ENCODE measurements around the gene WDR54.

The WDR54 gene

DNA sequence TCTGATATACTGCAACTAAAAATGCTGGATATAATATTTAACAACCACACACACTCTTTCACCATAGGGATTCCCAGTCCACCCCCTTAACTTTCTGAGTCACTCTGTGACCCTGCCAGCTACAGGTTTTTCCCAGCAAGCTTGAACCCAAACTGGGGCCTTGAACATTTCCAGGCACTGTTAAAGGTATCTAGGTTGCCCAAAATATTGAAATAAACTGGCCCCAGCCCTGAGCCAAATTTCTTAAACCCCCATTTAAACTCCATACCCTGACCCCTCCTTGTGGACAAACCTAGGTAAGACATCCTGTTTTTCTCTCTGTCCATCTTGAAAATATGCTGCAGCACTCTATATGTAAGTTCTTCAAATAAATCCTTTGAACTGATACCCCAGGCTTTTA lies 21.7 kb upstream of the WDR54 start:
- no peaks in the 10 kb centered on the region for H3K27me3 ChIP-seq (ENCODE audit: control insufficient read depth in 1 of 2, insufficient read depth in 2 of 2, low read length in 2 of 2)
- no peaks in the 10 kb centered on the region for H3K36me3 ChIP-seq (ENCODE audit: control insufficient read depth in 1 of 2, insufficient read depth in 2 of 2, low read length in 2 of 2)
- H3K4me1 ChIP-seq (ENCODE audit: control insufficient read depth in 1 of 2, insufficient read depth in 2 of 2, low read length in 2 of 2): no peaks in the 10 kb centered on the region
- no peak overlapping the region for H3K4me3 ChIP-seq (ENCODE audit: low read depth in 1 of 2, low read length in 2 of 2)
- H3K9me3 ChIP-seq (ENCODE audit: control insufficient read depth in 1 of 2, low read length in 2 of 2): no peaks in the 10 kb centered on the region
- no peak overlapping the region for H3K27ac ChIP-seq (ENCODE audit: low read depth, low read length)
- H3K9ac ChIP-seq (ENCODE audit: low read depth in 1 of 2, low read length in 2 of 2): no peak overlapping the region

DNA sequence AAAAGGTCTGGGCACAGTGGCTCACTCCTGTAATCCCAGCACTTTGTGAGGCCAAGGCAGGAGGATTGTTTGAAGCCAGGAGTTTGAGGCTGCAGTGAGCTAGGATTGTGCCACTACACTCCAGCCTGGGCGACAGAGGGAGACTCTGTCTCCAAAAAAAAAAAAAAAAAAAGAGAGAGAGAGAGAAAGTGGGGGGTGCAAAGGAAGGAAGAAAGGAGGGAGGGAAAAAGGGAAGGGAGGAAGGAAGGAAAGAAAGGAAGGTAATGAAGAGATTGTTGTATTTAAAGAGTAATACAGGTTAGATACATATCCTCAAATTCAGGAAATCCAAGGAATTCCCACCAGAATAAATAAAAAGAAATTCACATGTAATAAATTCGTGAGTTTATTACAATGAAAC lies 19.6 kb upstream of the WDR54 start:
- Histone ChIP-seq H3K4me1 (ENCODE audit: control insufficient read depth in 1 of 2, insufficient read depth in 2 of 2, low read length in 2 of 2) (no peaks in the 10 kb centered on the region), H3K9ac (ENCODE audit: low read depth in 1 of 2, low read length in 2 of 2) (no peak overlapping the region), H3K9me3 (ENCODE audit: control insufficient read depth in 1 of 2, low read length in 2 of 2) (no peaks in the 10 kb centered on the region), H3K4me3 (ENCODE audit: low read depth in 1 of 2, low read length in 2 of 2) (no peak overlapping the region), H3K27me3 (ENCODE audit: control insufficient read depth in 1 of 2, insufficient read depth in 2 of 2, low read length in 2 of 2) (no peaks in the 10 kb centered on the region), H3K36me3 (ENCODE audit: control insufficient read depth in 1 of 2, insufficient read depth in 2 of 2, low read length in 2 of 2) (no peaks in the 10 kb centered on the region), H3K27ac (ENCODE audit: low read depth, low read length) (no peak overlapping the region)

DNA sequence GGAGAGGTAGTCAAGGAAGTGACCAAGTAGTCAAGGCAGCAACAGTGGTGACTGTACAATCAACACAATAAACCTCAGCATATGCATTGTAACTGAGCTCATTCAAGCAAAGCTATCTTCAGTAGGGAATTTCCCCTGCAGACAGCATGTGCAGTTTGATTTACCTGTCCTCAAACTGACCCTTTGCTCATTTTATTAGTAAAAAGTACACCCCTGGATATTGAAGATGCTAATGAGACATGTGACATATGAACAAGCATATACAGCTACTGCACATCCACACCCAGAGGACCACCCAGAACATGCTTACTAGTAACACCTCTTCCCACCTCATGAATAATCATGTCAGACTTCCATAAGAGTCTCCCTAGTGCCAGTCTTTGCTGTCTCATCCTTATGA lies 15.5 kb upstream of the WDR54 start:
- no peaks in the 10 kb centered on the region for H3K36me3 ChIP-seq (ENCODE audit: control insufficient read depth in 1 of 2, insufficient read depth in 2 of 2, low read length in 2 of 2)
- H3K9me3 ChIP-seq (ENCODE audit: control insufficient read depth in 1 of 2, low read length in 2 of 2): no peaks in the 10 kb centered on the region

DNA sequence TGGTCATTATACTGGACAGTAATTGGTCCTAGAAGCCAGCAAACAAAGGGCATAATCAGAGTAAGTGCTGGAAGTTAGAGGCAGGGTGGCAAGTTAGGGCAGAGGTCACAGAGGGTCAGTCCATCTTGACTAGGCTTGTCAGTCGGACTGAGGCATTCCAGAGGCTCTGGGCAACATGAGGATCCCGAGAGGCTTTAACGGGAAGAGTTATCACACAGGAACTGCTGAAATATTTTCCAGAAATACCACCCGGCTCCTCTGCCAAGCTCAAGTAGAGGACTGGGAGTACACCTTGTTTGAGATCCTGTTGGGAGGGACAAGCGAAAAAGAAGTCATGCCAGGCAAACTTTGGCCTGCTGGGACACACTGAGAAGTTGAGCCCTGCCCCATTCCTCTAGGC lies 13.8 kb upstream of the WDR54 start:
- no peak overlapping the region for H3K9ac ChIP-seq (ENCODE audit: low read depth in 1 of 2, low read length in 2 of 2)
- no peaks in the 10 kb centered on the region for H3K4me1 ChIP-seq (ENCODE audit: control insufficient read depth in 1 of 2, insufficient read depth in 2 of 2, low read length in 2 of 2)
- no peaks in the 10 kb centered on the region for H3K27me3 ChIP-seq (ENCODE audit: control insufficient read depth in 1 of 2, insufficient read depth in 2 of 2, low read length in 2 of 2)
- H3K4me3 ChIP-seq (ENCODE audit: low read depth in 1 of 2, low read length in 2 of 2): no peak overlapping the region
- H3K36me3 ChIP-seq (ENCODE audit: control insufficient read depth in 1 of 2, insufficient read depth in 2 of 2, low read length in 2 of 2): no peaks in the 10 kb centered on the region
- H3K9me3 ChIP-seq (ENCODE audit: control insufficient read depth in 1 of 2, low read length in 2 of 2): no peaks in the 10 kb centered on the region
- H3K27ac ChIP-seq (ENCODE audit: low read depth, low read length): no peak overlapping the region

More for the DNA sequence above, 15.5 kb upstream of the WDR54 start:
- no peak overlapping the region for H3K9ac ChIP-seq (ENCODE audit: low read depth in 1 of 2, low read length in 2 of 2)
- no peak overlapping the region for H3K27ac ChIP-seq (ENCODE audit: low read depth, low read length)
- no peak overlapping the region for H3K4me3 ChIP-seq (ENCODE audit: low read depth in 1 of 2, low read length in 2 of 2)
- no peaks in the 10 kb centered on the region for H3K27me3 ChIP-seq (ENCODE audit: control insufficient read depth in 1 of 2, insufficient read depth in 2 of 2, low read length in 2 of 2)
- no peaks in the 10 kb centered on the region for H3K4me1 ChIP-seq (ENCODE audit: control insufficient read depth in 1 of 2, insufficient read depth in 2 of 2, low read length in 2 of 2)

DNA sequence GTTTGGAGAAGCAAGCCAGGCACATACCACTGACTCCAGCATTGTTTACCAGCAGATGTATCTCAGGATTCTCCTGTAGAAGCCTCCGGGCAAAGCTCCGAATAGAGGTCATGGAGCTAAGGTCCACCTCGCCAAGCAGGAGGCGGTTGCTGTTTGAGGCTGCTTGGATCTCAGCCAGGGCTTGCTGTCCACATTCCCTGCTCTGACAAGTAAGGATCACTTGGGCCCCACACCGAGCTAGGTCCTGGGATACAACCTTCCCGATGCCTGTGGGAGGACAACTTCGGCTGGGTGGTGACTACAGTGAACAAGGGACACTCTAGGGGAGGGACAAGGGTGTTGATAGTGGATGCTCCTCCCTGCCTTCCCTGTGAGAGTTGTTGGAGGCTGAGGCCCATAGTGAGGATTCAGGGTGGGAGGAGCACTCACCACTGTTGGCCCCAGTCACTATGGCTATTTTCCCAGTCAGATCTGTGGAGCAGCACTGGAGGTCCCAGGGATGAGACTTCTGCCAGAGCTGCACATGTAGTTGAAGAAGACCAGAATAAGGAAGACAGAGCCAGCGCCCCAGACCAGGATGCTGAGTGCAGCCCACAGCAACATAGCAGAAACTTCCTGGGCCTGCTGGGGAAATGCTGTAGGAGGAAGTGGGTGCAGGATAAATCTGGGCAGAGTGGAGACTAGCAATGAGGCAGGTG lies 8.4 kb upstream of the WDR54 start:
- no peak overlapping the region for H3K27ac ChIP-seq (ENCODE audit: low read depth, low read length)
- H3K9ac ChIP-seq (ENCODE audit: low read depth in 1 of 2, low read length in 2 of 2): peak overlapping the region in 1 of 2 donors; percentile 28
- no peaks in the 10 kb centered on the region for H3K9me3 ChIP-seq (ENCODE audit: control insufficient read depth in 1 of 2, low read length in 2 of 2)
- H3K4me1 ChIP-seq (ENCODE audit: control insufficient read depth in 1 of 2, insufficient read depth in 2 of 2, low read length in 2 of 2): peaks cover 19 to 35% of the 10 kb centered on the region in 2 donors
- no peaks in the 10 kb centered on the region for H3K36me3 ChIP-seq (ENCODE audit: control insufficient read depth in 1 of 2, insufficient read depth in 2 of 2, low read length in 2 of 2)
- peak overlapping the region; percentile 35 to 55 for H3K4me3 ChIP-seq (ENCODE audit: low read depth in 1 of 2, low read length in 2 of 2)
- no peaks in the 10 kb centered on the region for H3K27me3 ChIP-seq (ENCODE audit: control insufficient read depth in 1 of 2, insufficient read depth in 2 of 2, low read length in 2 of 2)

DNA sequence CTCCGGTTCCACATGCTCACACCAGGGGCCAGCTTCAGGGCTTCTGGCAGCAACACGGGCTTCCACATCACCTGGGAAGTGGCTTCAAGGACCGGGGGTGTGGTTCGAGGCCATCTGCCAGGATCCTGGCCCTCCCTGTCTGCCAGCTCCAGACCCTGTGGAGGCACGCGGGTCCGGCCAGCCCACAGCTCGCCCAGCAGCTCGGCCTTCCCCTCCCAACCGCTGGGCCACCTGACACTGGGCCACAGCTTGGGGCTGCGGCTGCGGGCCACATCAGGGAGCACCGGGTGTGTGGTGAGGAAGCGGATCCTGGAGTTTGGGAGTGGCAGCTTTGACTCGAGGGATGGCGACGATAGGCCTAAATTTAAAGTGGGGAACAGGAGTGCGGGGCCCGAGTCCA lies 7.1 kb upstream of the WDR54 start:
- peak overlapping the region; percentile 70 to 75 for H3K4me3 ChIP-seq (ENCODE audit: low read depth in 1 of 2, low read length in 2 of 2)
- H3K9me3 ChIP-seq (ENCODE audit: control insufficient read depth in 1 of 2, low read length in 2 of 2): no peaks in the 10 kb centered on the region
- H3K36me3 ChIP-seq (ENCODE audit: control insufficient read depth in 1 of 2, insufficient read depth in 2 of 2, low read length in 2 of 2): no peaks in the 10 kb centered on the region
- no peak overlapping the region for H3K27ac ChIP-seq (ENCODE audit: low read depth, low read length)
- peaks cover 19 to 35% of the 10 kb centered on the region in 2 donors for H3K4me1 ChIP-seq (ENCODE audit: control insufficient read depth in 1 of 2, insufficient read depth in 2 of 2, low read length in 2 of 2)
- H3K9ac ChIP-seq (ENCODE audit: low read depth in 1 of 2, low read length in 2 of 2): peak overlapping the region; percentile 1 to 57
- no peaks in the 10 kb centered on the region for H3K27me3 ChIP-seq (ENCODE audit: control insufficient read depth in 1 of 2, insufficient read depth in 2 of 2, low read length in 2 of 2)

DNA sequence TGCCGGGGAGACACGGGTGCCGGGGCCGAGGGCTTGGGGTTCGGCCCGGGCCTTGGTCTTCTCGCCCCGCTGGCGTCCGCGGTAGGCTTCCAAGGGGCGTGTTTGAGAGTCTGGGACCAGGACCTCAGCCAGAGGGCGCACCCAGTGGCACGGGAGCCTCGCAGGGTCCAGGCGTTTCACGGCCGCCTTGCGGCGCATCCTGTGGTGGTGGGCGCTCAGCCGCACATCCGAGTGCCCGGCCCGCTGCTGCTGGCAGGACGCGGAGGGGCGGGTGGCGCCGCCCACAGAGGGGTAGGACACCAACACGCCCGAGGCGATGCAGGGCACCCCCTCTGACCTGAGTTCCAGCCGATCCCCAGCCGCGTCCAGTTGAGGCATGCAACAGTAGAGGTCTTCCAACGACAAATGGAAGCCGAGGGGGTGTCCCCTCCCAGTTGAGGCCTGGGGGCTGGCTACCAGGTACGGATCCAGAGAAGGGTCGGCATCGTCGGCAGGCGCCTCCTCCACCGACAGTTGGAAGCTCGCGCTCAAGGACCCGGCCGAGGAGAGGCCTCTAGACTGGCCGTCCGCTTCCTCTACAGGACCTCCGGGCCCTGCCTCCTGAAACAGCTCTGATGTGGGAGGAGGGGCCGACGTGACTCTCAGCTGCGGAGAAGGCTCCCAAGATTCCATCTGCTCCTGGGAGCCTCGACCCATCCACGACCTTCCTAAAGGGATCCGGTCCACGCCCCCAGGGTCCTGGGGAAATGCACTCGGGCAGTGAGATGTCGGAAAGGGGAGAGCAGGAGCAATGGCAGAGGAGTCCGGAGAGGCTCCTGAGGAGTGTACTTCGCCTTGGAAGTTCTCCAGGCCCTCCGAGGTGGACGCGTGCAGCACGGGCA lies 6.4 kb upstream of the WDR54 start:
- no peaks in the 10 kb centered on the region for H3K27me3 ChIP-seq (ENCODE audit: control insufficient read depth in 1 of 2, insufficient read depth in 2 of 2, low read length in 2 of 2)
- peak overlapping the region; percentile 70 to 75 for H3K4me3 ChIP-seq (ENCODE audit: low read depth in 1 of 2, low read length in 2 of 2)
- no peaks in the 10 kb centered on the region for H3K36me3 ChIP-seq (ENCODE audit: control insufficient read depth in 1 of 2, insufficient read depth in 2 of 2, low read length in 2 of 2)
- no peaks in the 10 kb centered on the region for H3K9me3 ChIP-seq (ENCODE audit: control insufficient read depth in 1 of 2, low read length in 2 of 2)
- H3K9ac ChIP-seq (ENCODE audit: low read depth in 1 of 2, low read length in 2 of 2): peak overlapping the region; percentile 51 to 57
- H3K27ac ChIP-seq (ENCODE audit: low read depth, low read length): no peak overlapping the region
- H3K4me1 ChIP-seq (ENCODE audit: control insufficient read depth in 1 of 2, insufficient read depth in 2 of 2, low read length in 2 of 2): peaks cover 19 to 35% of the 10 kb centered on the region in 2 donors

DNA sequence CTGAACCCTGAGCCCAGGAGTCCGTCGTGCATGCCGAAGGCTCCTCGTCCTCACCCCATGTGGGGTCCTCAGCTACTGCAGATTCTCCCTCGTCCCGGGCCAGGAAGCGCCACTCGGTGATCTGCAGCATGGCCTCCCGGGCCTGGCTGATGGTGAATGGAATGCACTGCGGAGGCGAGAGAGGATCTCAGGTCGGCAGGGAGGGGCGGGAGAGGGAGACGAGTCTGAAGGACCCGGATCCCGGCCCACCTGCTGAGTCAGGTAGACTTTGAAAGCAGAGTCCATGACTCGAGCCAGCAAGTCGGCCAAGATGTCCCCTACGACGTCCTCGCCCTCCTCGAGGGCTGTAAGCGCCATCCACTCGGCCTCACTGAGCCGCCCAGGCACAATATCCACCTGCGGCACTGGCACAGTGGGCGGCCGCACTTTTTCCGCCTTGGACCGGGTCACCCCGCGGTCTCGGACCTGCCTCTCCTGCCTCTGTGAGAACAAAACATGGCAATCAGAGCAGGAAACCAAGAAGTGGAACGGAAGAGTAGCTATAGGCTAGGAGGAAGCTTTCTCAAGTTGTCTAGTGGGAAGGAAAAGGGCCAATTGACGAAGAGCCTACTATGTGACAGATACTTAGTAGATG lies 5.7 kb upstream of the WDR54 start:
- Histone ChIP-seq H3K9ac (ENCODE audit: low read depth in 1 of 2, low read length in 2 of 2) (peak overlapping the region; percentile 51 to 57), H3K4me1 (ENCODE audit: control insufficient read depth in 1 of 2, insufficient read depth in 2 of 2, low read length in 2 of 2) (peaks cover 19 to 41% of the 10 kb centered on the region in 2 donors), H3K9me3 (ENCODE audit: control insufficient read depth in 1 of 2, low read length in 2 of 2) (no peaks in the 10 kb centered on the region), H3K4me3 (ENCODE audit: low read depth in 1 of 2, low read length in 2 of 2) (peak overlapping the region; percentile 70 to 75), H3K36me3 (ENCODE audit: control insufficient read depth in 1 of 2, insufficient read depth in 2 of 2, low read length in 2 of 2) (no peaks in the 10 kb centered on the region), H3K27me3 (ENCODE audit: control insufficient read depth in 1 of 2, insufficient read depth in 2 of 2, low read length in 2 of 2) (no peaks in the 10 kb centered on the region), H3K27ac (ENCODE audit: low read depth, low read length) (no peak overlapping the region)

DNA sequence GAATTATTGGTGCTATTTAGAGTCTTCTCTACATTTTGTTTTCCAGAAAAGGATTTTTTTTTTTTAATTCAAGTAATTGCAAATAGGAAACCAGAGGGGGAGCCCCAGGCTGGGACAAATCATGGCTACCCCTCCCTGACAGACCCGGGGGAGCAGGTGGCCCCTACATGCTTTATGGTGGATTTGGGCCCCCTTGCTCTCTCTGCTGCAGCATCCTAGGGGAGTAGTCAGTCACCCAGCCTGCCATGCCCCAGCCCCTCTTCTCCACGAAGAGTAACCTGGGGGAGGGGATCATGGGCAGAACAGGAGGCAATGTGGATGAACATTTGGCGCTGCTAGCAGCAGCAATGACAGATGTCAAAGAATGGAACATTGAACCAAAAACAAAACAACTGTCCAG lies 4.8 kb upstream of the WDR54 start:
- no peaks in the 10 kb centered on the region for H3K9me3 ChIP-seq (ENCODE audit: control insufficient read depth in 1 of 2, low read length in 2 of 2)
- no peak overlapping the region for H3K9ac ChIP-seq (ENCODE audit: low read depth in 1 of 2, low read length in 2 of 2)
- H3K4me1 ChIP-seq (ENCODE audit: control insufficient read depth in 1 of 2, insufficient read depth in 2 of 2, low read length in 2 of 2): peaks cover 23 to 41% of the 10 kb centered on the region in 2 donors
- H3K27ac ChIP-seq (ENCODE audit: low read depth, low read length): no peak overlapping the region
- no peaks in the 10 kb centered on the region for H3K27me3 ChIP-seq (ENCODE audit: control insufficient read depth in 1 of 2, insufficient read depth in 2 of 2, low read length in 2 of 2)
- H3K36me3 ChIP-seq (ENCODE audit: control insufficient read depth in 1 of 2, insufficient read depth in 2 of 2, low read length in 2 of 2): no peaks in the 10 kb centered on the region
- H3K4me3 ChIP-seq (ENCODE audit: low read depth in 1 of 2, low read length in 2 of 2): no peak overlapping the region

DNA sequence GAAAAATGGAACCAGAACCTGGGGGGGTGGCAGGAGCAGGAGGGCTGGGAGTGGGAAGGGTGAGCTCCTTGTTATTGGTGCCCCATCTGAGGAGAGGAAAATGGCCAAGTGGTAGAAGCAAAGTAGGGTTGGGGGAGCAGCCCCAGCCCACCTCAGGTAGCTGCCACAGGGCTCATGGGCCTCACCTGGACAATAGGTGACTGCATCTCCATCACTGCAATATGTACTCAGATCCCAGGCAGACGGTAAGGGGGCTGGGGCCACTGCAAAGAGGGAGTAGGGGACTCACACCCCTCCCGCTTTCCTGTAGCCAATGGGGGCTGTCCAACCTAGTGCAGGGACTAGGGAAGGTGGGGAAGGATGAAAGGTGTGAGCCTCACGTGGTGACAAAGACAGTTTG lies 4.3 kb upstream of the WDR54 start:
- no peak overlapping the region for H3K9ac ChIP-seq (ENCODE audit: low read depth in 1 of 2, low read length in 2 of 2)
- no peaks in the 10 kb centered on the region for H3K27me3 ChIP-seq (ENCODE audit: control insufficient read depth in 1 of 2, insufficient read depth in 2 of 2, low read length in 2 of 2)
- H3K4me1 ChIP-seq (ENCODE audit: control insufficient read depth in 1 of 2, insufficient read depth in 2 of 2, low read length in 2 of 2): peaks cover 23 to 44% of the 10 kb centered on the region in 2 donors

More for the DNA sequence above, 4.3 kb upstream of the WDR54 start:
- H3K4me3 ChIP-seq (ENCODE audit: low read depth in 1 of 2, low read length in 2 of 2): no peak overlapping the region
- H3K27ac ChIP-seq (ENCODE audit: low read depth, low read length): no peak overlapping the region
- H3K9me3 ChIP-seq (ENCODE audit: control insufficient read depth in 1 of 2, low read length in 2 of 2): no peaks in the 10 kb centered on the region
- no peaks in the 10 kb centered on the region for H3K36me3 ChIP-seq (ENCODE audit: control insufficient read depth in 1 of 2, insufficient read depth in 2 of 2, low read length in 2 of 2)
